Germinal center (tissue), 1 donor: Measurements from ENCODE around the gene GPR17.

ENCODE experiments used
- DNase-seq: peaks from one replicate; pipeline ENCODE4 v3.0.0; 2012; ENCODE audit warnings: mixed read lengths, low spot score

The GPR17 gene

DNA sequence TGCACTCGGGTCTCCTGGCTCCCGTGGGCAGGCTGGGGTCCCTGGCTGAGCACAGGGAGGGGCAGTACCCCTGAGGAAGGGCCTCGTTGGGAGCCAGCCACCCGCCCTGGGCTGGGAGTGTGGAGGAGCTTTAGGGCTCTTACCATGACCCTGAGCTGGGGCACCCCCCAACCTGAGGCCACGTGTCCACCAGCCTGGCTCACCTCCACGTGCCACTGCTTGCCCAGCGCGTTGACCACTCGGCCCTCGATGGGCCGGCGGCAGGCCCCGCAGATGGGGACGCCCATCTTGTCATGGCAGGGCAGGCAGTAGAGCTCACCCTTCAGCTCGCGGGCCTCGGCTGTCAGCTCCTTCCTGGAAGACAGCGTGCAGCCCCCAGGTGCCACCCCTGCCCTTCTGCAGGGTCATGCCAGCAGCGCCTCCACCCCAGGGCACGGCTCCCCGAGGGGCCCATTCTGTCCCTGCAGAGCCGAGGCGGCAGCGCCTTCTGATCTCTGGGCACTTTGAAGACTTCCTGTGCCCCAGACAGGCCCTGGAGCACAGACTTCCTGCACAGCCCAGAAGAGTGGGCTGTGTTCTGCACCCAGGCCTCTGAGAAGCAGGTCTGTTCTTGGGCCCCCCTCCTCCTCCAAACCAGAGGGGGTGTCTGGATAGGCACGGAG lies 4.0 kb upstream of the GPR17 start:
- peak; percentile 47 for DNase-seq

DNA sequence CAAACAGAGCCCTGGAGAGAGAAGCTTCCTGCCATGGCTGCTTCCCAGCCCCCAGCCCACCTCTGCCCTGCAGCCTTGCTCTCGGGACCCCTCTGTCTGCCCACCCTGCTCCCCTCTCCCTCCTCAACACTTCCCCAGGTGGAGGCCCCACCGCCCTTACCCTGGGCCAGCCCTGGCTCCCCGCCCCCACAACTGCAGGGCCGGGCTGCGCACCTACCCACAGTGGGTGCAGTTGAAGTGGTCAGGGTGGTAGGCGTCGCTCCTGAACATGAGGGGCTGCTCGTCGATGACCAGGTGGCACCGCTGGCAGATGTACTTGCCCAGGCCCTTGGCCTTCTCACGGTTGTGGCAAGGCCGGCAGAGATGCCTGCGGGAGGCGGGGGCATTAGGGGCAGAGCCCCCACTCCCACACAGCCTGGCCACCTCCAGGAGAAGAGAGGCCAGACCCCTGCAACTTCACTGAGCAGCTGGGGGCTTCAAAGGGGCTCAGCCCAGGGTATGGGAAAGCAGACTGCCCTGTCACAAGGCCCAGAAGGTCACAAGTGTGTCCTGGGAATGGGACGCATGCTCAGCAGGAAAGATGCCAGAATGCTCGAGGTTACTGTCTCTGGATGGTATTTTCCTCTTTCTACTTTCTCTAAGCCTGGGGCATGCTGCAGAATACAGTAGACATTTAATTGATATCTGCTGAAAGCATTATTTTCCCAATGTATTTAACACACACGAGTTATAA lies 3.1 kb upstream of the GPR17 start:
- no peak for DNase-seq

DNA sequence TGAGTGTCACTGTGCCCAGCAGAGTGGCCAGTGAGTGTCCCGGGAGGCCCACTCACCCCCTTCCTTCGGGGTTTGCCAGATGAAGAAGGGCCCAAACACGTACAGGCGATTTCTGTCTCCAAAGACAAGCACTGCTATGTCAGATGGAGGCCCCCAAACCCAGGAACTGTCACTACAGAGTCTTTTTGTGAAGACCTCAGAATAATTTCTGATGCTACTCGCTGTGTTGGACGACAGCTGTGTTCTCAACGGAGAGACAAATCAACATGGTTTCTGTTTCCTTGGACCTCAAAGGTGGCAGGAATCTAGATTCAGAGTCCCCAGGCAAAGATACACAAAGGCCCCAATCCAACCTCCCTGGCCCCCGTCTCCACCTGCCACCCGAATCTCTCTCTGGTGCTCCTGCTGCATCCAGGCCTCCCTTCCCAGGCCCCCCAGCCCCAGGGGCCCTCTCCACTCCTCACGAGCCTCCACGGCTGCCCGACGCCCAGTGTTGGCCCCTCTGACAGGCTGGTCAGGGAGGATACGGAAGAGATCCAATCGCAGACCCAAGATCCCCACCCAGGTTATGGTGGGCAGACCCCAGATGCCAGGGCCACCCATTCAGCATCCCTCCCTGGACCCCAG lies 2.4 kb upstream of the GPR17 start:
- DNase-seq = no peak

DNA sequence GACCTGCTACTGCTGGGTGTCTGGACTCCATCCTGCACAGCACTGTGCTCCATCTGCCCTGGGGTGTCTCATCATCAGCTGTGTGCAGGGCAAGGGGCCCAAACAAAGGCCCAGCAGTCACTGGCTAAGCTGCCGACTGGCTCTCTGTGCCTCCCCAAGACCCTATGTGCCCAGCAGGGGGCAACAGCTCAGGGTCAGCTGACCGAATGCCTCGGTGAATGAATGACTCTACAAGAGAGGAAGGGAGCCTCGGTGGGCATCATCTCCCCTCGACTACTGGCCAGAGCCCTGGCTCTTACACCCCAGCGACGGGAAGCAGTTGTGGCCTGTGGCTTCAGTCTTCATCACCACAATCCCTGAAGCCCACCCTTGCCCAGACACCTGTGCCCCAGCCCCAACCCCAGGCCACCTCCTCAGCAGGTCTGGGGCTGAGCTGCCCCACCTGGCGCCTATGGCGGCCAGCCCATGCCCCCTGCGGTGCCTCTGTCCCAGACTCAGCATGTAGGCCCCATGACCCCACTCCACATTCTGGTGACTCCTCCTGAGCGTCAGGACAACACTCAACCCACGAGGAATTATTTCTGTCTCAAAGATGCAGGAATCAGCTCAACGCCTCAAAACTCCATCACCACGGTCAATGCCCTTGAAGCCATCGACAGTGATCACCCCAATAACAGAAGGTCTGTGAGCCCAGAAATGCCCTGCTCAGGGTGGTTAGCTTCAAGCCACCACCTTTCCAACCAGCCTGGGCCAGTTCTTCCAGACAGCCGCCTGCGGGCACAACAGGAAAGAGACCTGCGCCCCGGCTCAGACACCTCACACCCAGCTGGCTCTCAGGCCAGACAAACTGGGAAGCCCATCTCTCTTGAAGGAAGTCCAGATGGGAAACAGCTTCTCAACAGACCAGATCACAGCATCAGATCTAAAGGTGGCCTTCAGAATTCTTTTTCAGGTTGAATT lies 1.6 kb upstream of the GPR17 start:
- no peak for DNase-seq

DNA sequence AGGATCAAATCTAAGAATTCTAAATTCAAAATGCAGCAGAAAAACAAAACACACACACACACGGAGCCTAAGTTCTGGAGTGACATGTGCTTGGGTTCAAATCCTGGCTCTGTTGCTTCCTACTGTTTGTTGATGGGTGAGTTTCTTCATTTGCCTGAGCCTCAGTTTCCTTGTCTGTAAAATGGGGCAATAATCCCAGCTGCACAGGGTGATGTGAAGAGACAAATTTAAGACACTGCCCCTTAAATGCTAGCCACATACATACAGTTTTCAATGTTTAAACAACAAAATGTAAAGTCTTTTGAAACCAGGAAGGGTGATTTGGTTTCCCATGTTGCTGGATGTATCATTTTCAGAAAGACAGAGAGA lies 943 bp upstream of the GPR17 start:
- no peak for DNase-seq

DNA sequence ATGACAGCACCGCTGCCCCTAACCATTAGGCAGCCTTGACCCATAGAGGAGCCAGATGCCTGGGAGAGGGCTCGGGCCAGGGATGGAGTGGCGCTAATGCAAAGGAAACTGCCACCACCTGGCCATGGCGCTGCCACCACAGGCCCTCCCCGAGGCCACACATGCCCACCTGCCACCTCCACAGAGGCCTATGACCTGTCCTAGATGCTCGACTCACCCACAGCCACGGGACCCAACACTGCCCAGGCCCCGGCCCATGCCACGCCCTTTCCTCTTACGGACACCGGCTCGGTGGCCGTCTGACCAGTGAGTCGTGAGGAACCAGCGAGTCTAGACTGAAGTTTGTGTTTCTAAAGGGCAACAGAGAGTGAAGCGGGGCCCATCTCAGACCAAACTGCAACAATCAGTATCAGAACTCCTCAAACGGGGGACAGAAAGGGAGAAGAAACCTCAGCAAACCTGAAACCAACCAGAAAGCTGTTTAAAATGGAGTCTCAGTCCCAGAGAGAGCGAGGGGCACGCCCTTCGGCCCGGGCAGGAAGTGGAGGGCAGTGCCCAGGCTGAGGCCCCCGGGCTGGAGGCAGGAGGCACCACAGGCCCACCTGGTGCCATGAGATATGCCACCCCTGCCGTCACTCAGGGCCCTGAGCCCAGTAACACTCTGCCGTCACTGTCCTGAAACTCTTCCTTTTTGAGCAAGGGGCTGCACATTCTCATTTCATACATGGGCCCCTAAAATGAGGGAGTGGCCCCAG lies 711 bp downstream of the GPR17 start:
- no peak for DNase-seq

DNA sequence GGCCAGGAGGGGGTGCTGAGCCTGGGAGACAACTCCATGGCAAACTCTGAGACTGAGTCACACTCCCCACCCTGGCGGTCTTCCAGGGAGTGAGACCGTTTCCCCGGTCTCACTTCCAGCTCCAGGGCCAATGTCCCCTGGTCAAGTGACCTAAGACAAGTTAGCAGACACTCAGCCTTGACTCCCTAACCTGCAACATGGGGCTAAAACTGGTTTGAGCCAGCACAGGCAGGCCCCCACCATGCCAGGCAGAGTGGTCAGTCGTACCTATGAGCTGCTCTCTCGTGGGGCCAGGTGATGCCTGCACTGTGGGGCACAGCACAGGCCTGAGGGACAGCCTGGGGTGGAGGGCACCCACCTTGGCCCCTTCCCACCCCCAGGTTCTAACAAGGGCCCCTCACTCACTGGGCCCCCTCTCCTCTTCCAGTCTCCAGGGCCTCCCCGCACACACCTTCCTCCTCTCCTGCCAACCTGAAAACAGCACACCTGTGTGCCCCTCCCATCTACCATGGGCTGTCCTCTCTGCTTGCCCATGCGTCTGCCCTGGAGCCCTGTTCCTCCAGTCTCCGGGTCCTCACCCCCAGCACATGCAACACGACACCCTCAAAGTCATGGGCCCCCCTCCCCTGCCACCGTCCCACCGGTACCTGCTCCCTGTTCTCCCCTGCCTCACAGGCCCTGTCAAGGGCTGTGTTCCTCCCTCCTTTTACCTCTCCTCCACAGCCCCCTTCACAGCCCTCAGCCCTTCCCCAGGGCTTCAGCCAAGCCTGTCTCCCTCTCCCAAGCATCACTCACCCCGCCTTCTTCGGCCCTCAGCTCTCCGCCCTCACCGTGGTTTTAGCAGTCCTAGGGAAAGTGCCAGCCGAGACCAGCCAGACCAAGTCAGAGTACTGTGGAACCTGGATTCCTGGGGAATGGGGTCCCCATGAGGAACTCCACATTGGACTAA lies 1.6 kb downstream of the GPR17 start:
- DNase-seq = no peak

DNA sequence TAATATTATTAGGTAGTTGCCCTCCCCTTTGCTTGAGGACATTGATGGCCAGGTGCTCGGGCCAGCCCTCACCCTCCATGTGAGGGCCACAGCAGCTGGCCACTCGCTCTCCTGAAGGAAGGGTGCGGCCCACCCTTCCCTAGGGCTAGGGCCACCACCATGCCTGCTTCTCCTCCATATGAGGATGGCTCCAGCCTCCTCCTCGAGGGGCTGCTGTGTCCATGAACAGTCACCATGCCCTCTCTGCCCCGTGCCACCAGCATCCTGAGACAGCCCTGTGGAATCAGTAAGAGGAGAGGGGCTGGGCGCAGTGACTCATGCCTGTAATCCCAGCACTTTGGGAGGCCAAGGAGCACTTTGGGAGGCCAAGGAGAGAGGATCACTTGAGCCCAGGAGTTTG lies 2.4 kb downstream of the GPR17 start:
- no peak for DNase-seq

DNA sequence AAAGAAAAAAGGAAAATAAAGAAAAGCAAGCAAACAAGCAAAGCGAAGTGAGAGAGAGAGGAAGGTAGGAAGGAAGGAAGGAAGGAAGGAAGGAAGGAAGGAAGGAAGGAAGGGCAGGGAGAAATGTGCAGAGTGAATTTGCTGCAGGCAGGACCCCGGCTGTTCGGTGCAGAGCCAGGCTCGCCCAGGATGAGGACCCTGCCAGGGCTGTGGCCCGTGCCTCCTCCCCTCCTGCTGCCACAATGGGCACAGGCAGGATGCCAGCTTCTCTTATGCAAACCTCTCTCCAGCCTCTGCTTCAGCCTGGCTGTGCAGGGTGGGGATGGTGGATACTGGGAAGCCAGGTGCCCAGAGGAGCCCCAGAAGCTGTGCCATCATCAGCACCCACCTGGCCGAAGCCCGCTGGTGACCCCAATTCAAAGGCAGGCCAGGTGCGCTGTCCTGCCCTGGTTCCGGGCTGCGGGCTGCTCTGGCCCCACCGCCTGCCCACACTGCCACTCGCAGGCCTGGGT lies 3.2 kb downstream of the GPR17 start:
- no peak for DNase-seq

DNA sequence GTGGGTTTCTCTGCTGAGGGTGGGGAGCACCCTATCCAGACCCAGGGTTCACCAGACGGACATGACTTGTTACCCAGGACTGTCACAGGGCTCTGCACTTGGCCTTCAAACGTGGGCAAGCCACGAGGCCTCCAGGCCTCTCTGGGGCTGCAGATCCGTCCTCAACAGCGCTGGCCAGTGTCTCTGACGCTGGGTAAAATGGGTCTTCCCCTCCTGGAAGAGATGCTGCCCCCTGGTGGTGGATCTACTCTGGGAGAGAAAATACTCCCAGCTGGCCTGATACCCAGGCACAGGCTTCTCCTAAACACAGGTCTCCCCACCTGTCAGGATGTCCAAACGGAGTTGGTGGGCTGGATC lies 3.7 kb downstream of the GPR17 start:
- peak; percentile 74 for DNase-seq

DNA sequence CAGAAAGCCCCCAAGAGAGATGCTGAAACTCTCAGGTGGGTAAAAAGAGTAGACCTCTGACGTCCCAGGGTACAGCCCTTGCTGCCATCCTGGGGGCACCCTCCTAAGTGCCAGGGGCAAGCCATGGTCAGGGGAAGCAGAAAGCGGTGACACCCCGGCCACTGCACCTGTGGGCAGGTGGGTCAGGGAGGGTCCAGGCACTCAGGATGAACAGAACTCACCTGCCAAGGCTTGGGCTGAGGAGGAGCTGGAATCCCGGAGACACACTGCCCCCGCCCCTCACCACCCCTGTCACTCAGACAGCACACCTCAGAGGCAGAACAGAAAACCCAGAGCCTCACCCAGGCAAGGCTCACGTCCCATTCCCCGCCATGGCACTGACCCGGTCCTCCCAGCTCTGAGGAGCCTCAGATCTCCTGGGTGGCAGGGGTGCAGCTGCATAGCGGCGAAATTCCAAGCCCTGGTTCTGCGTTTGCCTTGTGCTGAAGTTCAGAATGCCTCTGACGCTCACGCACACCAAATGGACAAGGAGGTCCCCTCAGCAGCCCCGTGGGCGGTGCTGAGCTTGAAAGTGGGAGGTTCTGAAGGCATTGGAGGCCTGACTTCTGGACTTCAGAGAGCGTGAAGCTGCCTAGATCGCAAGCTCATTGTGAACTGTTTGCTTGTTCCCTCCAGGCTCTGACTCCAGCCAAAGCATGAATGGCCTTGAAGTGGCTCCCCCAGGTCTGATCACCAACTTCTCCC lies 4.3 kb downstream of the GPR17 start:
- DNase-seq = no peak

DNA sequence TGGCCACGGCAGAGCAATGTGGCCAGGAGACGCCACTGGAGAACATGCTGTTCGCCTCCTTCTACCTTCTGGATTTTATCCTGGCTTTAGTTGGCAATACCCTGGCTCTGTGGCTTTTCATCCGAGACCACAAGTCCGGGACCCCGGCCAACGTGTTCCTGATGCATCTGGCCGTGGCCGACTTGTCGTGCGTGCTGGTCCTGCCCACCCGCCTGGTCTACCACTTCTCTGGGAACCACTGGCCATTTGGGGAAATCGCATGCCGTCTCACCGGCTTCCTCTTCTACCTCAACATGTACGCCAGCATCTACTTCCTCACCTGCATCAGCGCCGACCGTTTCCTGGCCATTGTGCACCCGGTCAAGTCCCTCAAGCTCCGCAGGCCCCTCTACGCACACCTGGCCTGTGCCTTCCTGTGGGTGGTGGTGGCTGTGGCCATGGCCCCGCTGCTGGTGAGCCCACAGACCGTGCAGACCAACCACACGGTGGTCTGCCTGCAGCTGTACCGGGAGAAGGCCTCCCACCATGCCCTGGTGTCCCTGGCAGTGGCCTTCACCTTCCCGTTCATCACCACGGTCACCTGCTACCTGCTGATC lies 4.9 kb downstream of the GPR17 start:
- no peak for DNase-seq

DNA sequence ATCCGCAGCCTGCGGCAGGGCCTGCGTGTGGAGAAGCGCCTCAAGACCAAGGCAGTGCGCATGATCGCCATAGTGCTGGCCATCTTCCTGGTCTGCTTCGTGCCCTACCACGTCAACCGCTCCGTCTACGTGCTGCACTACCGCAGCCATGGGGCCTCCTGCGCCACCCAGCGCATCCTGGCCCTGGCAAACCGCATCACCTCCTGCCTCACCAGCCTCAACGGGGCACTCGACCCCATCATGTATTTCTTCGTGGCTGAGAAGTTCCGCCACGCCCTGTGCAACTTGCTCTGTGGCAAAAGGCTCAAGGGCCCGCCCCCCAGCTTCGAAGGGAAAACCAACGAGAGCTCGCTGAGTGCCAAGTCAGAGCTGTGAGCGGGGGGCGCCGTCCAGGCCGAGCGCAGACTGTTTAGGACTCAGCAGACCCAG lies 5.4 kb downstream of the GPR17 start:
- DNase-seq = no peak

DNA sequence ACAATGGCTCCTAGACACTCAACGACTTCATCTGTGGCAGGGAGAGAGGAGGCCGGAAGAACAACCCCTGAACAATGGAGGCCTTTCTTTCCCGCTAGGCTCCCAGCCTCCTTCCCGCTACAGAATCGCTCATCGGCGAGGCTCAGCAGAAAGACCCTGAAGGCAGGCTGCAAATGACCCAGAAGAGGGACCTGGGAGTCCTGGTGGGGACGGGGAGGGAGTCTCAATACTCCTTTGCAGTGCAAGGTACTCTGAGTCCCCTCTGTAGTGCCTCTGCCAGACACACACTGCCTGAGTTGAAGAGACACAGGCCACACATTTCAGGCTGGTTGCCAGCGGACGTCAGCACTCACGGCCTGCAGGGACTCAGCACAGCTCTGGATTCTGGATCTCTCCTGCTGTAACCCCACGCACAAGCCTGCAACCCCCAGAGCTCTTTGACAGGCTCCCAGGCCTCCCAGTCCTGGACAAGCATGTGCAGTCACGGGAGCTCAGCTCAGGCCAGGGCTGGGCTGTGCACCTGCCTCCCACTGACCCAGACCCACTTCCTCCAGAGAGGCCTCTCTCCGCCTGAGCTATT lies 6.1 kb downstream of the GPR17 start:
- no peak for DNase-seq

DNA sequence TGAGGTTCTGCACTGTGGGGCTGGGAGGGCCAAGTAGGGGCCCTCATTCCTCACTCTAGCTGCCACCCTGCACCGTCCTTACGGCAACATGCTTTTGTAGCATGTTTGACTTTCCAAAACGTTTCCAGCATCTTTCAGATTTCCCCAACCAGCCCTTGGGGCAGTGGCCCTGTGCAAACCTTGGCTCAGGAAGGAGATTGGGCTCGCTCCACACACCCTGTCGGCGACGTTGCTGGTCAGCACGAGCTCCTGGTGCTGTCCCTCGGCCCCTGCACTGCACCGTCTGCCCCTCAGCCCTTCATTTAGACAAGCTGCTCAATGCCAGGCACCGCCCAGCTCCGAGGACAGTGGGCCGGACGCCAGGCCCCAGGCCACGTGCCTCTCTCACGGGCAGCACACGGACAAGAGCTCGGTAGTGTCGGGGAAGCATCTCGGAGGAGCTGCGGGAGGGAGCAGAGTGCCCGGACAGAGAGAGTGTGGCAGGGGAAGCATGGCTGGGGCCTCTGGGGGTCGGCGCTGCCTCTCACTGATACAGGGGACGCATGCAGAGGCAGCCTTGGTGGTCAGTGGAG lies 6.9 kb downstream of the GPR17 start:
- DNase-seq = no peak

DNA sequence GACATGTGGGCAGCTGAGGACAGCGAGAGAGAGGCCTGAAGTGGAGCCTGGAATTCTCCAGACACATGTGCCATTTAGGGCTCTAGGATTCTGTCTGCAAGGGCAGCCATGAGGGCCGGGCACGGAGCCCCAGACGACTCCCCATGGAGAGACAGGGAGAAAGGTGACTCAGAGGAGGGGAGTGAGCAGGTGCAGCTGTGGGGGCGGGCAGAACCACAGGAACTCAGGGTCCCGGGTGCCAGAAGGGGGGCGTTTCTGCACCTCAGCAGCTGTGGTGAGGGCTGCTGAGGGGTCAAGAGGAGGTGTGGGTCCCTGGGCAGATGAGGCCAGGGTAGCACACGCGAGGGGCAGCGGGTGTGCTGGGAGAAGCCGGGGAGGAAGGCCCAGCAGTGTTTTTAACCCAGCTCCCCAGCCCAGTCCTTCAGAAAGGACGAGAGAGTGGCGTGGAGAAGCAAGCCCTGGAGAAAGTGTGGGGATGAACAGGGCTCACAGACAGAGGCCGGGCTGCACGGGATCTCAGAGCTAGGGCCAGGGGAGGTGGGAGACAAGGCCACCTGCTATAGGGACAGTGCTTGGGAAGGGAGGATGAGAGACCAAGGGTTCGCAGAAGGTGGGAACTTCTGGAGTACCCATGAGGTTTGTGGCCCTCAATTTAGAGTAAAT lies 7.6 kb downstream of the GPR17 start:
- no peak for DNase-seq

DNA sequence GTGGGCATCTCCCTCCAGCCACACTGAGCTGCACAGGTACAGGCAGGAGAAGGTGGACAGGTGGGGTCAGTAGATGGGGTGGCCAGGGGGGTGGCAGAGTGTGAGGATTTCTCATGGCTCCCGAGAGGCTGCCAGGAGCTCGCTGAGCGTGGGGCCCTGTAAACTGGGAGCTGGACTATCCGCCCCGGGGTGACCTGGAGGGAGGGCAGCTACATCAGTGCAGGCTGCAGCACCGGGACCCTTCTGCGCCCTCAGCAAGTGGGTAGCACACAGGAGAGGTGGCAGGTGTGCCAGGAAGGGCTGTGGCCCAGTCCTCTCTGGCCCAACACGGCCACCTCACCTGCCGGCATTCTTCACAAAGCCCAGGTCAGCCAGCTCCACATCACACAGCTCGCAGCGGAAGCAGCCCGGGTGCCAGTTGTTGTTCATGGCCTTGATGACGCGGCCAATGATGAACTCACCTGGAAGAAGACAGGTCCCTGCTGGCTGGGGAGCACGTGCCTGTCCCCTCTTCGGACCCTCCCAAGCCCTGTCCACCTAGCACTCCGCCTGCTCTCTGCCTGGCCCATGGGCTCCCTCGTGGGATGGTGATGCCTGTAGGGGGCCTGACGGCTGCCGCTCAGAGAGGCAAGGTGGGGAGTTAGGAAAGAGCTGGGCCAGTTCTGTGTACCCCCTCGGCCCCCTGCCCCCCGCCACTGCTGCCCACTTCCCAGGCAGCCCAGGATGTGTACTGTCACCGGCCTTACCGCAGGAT lies 8.3 kb downstream of the GPR17 start:
- no peak for DNase-seq
